ENCODE results near the gene CBFA2T2.

DNA sequence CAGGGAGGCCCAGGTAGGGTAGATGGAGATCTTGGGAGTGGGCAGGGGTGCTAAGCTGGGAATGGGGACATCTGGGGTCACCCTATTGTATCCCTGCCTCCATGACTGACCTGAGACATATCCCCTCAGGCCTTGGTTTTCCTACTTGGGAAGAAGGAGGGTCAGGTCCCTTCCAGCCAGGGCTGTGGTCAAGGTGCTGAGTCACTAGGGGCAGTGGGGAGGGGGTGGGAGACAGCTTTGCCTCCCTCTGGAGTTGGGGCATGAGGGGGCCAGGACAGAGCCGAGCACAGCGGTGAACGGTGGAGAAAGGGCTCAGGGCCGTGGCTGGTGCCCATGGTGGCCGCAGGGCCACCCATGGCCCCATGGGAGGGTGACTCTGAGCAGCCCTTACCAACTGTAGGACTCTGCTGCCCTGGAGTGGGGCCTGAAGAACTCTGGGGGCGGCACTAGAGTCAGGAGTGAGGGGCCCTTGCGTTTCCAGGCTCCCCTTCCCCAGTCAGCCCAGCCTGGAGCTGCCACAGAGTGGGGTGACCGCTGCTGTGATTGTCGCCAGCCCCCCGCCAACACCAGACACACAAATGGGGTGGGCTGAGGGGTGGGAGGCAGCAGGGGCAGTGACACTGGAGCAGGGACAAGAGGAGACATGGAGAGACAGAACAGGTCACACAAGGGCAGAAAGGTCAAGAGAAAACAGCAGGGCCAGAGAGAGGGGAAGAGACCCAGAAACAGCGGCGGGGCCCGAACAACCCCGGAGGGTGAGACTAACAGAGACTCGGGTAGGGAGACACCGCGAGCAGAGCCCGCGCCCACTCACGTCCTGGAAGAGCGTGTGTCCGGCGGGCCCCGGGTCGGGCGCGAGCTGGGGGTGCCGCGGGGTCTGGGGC, 183.8 kb downstream of the CBFA2T2 start:
- TF ChIP-seq GATA2 (IDR thresholded peaks at IDR 0.05; ENCODE audit: low read depth, low read length), result no peak
- no peak for TF ChIP-seq GATA3 (IDR thresholded peaks at IDR 0.05; ENCODE audit: low read depth, low read length)
